Measurements from ENCODE around the gene PLCB1.

PLCB1 gene

GRCh38 chr20:8117636-8118035 is 14.4 kb upstream of the PLCB1 start:
- Mint-ChIP-seq H3K27me3 (ENCODE audit: low read depth, poor library complexity) (no peaks in the 10 kb centered on the region), H3K4me1 (peaks cover 4% of the 10 kb centered on the region), H3K36me3 (ENCODE audit: low read depth) (peaks cover 5% of the 10 kb centered on the region), H3K27ac (no peak overlapping the region), H3K9me3 (peaks cover 19% of the 10 kb centered on the region), H3K4me3 (no peak overlapping the region)
- no peak for DNase-seq
- TF ChIP-seq CTCF (IDR thresholded peaks at IDR 0.05) = no peak

GRCh38 chr20:8118039-8118438 is 14.0 kb upstream of the PLCB1 start:
- Mint-ChIP-seq H3K4me1 (peaks cover 4% of the 10 kb centered on the region), H3K36me3 (ENCODE audit: low read depth) (peaks cover 5% of the 10 kb centered on the region)

GRCh38 chr20:8118760-8119159 is 13.3 kb upstream of the PLCB1 start:
- peaks cover 5% of the 10 kb centered on the region for H3K36me3 Mint-ChIP-seq (ENCODE audit: low read depth)

More at GRCh38 chr20:8118039-8118438, 14.0 kb upstream of the PLCB1 start:
- Mint-ChIP-seq H3K9me3 (peaks cover 15% of the 10 kb centered on the region), H3K27me3 (ENCODE audit: low read depth, poor library complexity) (no peaks in the 10 kb centered on the region), H3K27ac (no peak overlapping the region), H3K4me3 (no peak overlapping the region)
- TF ChIP-seq CTCF (IDR thresholded peaks at IDR 0.05) = no peak
- no peak for DNase-seq

GRCh38 chr20:8121666-8122065 is 10.4 kb upstream of the PLCB1 start:
- no peak for TF ChIP-seq CTCF (IDR thresholded peaks at IDR 0.05)
- Mint-ChIP-seq H3K4me3 (no peak overlapping the region), H3K9me3 (no peaks in the 10 kb centered on the region), H3K27me3 (ENCODE audit: low read depth, poor library complexity) (no peaks in the 10 kb centered on the region), H3K27ac (no peak overlapping the region), H3K4me1 (no peaks in the 10 kb centered on the region), H3K36me3 (ENCODE audit: low read depth) (no peaks in the 10 kb centered on the region)
- no peak for DNase-seq

More at GRCh38 chr20:8118760-8119159, 13.3 kb upstream of the PLCB1 start:
- Mint-ChIP-seq H3K27me3 (ENCODE audit: low read depth, poor library complexity) (no peaks in the 10 kb centered on the region), H3K4me1 (peaks cover 4% of the 10 kb centered on the region), H3K27ac (no peak overlapping the region), H3K9me3 (peaks cover 8% of the 10 kb centered on the region), H3K4me3 (no peak overlapping the region)
- TF ChIP-seq CTCF (IDR thresholded peaks at IDR 0.05) = no peak
- DNase-seq = no peak

GRCh38 chr20:8124639-8125038 is 7.4 kb upstream of the PLCB1 start:
- TF ChIP-seq CTCF (IDR thresholded peaks at IDR 0.05) = no peak
- no peak for DNase-seq
- Mint-ChIP-seq H3K27me3 (ENCODE audit: low read depth, poor library complexity) (no peaks in the 10 kb centered on the region), H3K27ac (no peak overlapping the region), H3K4me1 (peaks cover 20% of the 10 kb centered on the region), H3K4me3 (no peak overlapping the region), H3K36me3 (ENCODE audit: low read depth) (no peaks in the 10 kb centered on the region), H3K9me3 (no peaks in the 10 kb centered on the region)

GRCh38 chr20:8126181-8126580 is 5.9 kb upstream of the PLCB1 start:
- Mint-ChIP-seq H3K9me3 (no peaks in the 10 kb centered on the region), H3K27ac (no peak overlapping the region), H3K4me3 (no peak overlapping the region), H3K36me3 (ENCODE audit: low read depth) (no peaks in the 10 kb centered on the region), H3K4me1 (peaks cover 20% of the 10 kb centered on the region), H3K27me3 (ENCODE audit: low read depth, poor library complexity) (peaks cover 4% of the 10 kb centered on the region)
- no peak for DNase-seq
- TF ChIP-seq CTCF (IDR thresholded peaks at IDR 0.05) = no peak
